GM20431 (cell line): ENCODE results near the gene SLC24A5.

Source experiments
- in situ Hi-C: fragments of 300-500 bp; cut with MseI, MboI; formaldehyde crosslinking; loops from one replicate; pipeline ENCODE4 v1.15.0; 2020; ENCODE audit warnings: low sequenced_read_pairs; ENCODE audit not compliant: unreplicated experiment

Gene SLC24A5

GRCh38 chr15:48178648-48178931 lies 57.8 kb downstream of the SLC24A5 start:
- in situ Hi-C loops, result no loop called here

DNA sequence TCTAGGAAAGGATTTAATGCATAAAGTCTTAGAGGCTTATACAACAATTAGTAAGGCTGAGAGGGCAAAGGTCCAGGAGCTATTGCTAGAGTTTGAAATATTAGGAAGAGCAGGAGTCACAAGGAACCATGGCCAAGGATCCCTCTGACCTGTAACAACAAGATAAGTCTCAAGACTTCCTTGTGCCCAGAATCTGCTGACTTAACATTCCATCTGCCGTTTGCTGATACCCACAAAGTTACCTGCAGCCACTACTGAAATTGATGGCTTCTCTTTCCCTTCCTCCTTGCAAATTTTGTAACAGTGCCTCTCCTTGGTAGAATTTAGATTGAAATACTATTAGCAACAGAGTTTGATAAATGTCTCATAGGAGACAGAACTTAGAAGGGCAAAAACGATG lies 62.0 kb downstream of the SLC24A5 start:
- in situ Hi-C loops, result no loop called here

DNA sequence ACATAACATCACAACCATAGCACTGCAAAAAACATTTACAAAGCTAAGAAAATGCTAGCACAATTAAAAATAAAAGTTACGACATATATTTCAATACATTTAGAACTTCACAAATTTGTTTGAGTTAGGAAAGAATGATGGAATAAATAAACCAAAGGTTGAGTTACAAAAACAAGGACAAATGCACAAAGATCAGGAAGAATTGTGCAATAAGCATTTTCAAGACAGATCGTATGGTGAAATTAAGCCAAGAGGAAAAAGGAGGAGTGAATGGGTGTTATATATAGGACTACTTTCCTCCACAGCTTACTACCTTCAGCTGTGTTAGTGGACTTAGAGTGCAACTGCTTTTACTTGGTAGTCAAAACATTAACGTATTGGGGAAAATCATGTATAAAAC lies 64.7 kb downstream of the SLC24A5 start:
- in situ Hi-C loops, result no loop called here

GRCh38 chr15:48186271-48186670 lies 65.5 kb downstream of the SLC24A5 start:
- in situ Hi-C loops, result no loop called here

DNA sequence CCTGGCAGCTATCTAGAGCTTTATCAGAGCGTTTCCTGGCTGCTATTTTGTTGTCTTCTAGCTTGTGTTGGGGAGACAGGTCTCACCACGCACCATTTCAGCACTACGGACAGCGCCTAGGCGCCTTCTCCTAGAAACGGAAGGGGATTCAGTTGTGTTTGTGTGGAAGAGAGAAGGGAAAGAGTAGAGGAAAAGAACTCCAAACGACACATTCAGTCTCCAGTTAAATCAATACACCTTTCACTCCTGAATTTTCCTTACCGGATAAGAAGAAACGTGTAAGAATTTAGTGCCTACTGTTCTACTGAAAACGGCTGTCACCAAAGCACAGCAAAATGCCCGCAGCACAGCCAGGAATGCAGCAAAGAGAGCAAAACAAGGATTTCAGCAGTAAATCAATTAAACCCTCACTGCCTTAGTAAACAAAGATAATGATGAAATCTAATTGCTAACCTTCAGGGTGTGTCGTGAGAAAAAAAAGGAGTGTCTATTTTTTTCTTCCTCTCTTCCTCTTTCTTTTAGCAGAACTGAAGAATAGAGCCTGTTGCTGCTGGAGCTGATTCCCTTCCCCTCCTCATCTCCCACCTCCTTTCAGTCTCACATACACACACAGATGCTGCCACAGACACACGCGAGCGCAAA lies 70.3 kb downstream of the SLC24A5 start:
- in situ Hi-C loops, result no loop called here

DNA sequence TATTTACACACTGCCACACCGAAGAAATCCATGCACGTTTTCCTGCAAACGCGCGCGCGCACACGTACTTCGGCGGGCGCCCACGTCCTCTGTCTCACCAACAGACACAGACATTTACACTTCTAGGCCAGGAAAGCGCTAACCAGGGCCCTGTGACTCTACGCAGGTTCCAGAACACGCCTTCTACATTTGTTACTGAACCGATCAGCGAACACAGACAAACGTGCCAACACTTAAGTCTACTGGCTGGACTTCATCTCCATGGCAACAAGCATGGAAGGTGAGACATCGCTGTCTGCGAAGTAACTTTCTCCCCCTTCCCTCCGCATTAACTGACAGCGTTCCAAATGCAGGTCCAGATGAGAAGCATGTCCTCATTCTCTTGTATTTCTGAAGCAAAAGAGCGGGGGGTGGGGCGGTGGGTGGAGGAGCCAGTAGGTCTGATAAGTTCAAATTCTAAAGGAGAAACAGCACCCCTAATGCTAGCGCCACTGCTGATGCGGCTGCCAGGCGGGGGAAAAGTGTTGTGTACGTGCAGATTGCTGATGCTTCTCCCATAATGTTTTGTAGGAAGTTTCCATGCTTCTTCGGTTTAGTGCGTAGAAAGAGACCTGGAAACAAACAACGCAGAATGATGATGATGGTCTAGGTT lies 70.9 kb downstream of the SLC24A5 start, which contains the start of gene CTXN2:
TSS of gene CTXN2 (plus strand) at position 92 of the 652 bp plus-strand sequence. CDS start 9,636 bp downstream, outside the sequence.
- in situ Hi-C loops, result no loop called here
